HG03066 (cell line): ENCODE measurements around the gene CDC42EP2.

Source experiments
- ATAC-seq: cut with Tn5 transposase; IDR thresholded peaks from one replicate; pipeline ENCODE4 v1.9.1; 2021; ENCODE audit warnings: low read depth; ENCODE audit not compliant: unreplicated experiment

The CDC42EP2 gene

GRCh38 chr11:65297026-65297672 lies 17.5 kb upstream of the CDC42EP2 start:
- no peak for ATAC-seq

- ATAC-seq: no peak
Observed at GRCh38 chr11:65298131-65298535, 16.5 kb upstream of the CDC42EP2 start.

GRCh38 chr11:65298655-65299179 lies 15.9 kb upstream of the CDC42EP2 start:
- no peak for ATAC-seq

- ATAC-seq: no peak
Observed at GRCh38 chr11:65300621-65301275, 13.9 kb upstream of the CDC42EP2 start.

- ATAC-seq: no peak
Observed at GRCh38 chr11:65301491-65302329, 13.0 kb upstream of the CDC42EP2 start.

GRCh38 chr11:65303555-65303954 lies 11.1 kb upstream of the CDC42EP2 start:
- no peak for ATAC-seq

- no peak for ATAC-seq
Observed at GRCh38 chr11:65304110-65304509, 10.6 kb upstream of the CDC42EP2 start.

GRCh38 chr11:65304613-65305012 lies 10.1 kb upstream of the CDC42EP2 start:
- no peak for ATAC-seq

GRCh38 chr11:65305501-65306268 lies 9.0 kb upstream of the CDC42EP2 start:
- ATAC-seq: no peak

- ATAC-seq: no peak
Observed at GRCh38 chr11:65307298-65308229, 7.1 kb upstream of the CDC42EP2 start.

GRCh38 chr11:65308281-65308891 lies 6.3 kb upstream of the CDC42EP2 start:
- no peak for ATAC-seq

GRCh38 chr11:65309006-65309405 lies 5.7 kb upstream of the CDC42EP2 start:
- no peak for ATAC-seq

GRCh38 chr11:65310215-65310614 lies 4.5 kb upstream of the CDC42EP2 start:
- no peak for ATAC-seq

GRCh38 chr11:65310736-65311135 lies 3.9 kb upstream of the CDC42EP2 start:
- no peak for ATAC-seq

GRCh38 chr11:65311170-65311678 lies 3.4 kb upstream of the CDC42EP2 start:
- ATAC-seq: no peak

- peak; percentile 12 for ATAC-seq
Observed at GRCh38 chr11:65315204-65315865, 669 bp downstream of the CDC42EP2 start.

- ATAC-seq: no peak
Observed at GRCh38 chr11:65315866-65316226, 1.2 kb downstream of the CDC42EP2 start.

GRCh38 chr11:65316227-65317024 lies 1.8 kb downstream of the CDC42EP2 start:
- ATAC-seq: no peak
